Right forelimb (tissue), 1 donor: ENCODE data around the gene LIMCH1.
"Not testable (repeated sequence)": the region's sequence is repeated elsewhere in the genome, so short reads cannot be mapped to it uniquely, and the experiment has no call there.

ENCODE experiments used
- DNase-seq: peaks from one replicate; pipeline ENCODE4 v3.0.0-alpha.2; 2018

Gene LIMCH1

GRCh38 chr4:41611124-41611838 lies 73.3 kb downstream of the LIMCH1 start:
- no peak for DNase-seq

GRCh38 chr4:41611881-41612871 lies 74.2 kb downstream of the LIMCH1 start:
- DNase-seq: peak; percentile 70

GRCh38 chr4:41613386-41613785 lies 75.4 kb downstream of the LIMCH1 start:
- peak; percentile 61 for DNase-seq

GRCh38 chr4:41613821-41614220 lies 75.9 kb downstream of the LIMCH1 start:
- DNase-seq: no peak

- no peak for DNase-seq
Measured at GRCh38 chr4:41614519-41614918, 76.6 kb downstream of the LIMCH1 start.

GRCh38 chr4:41619161-41619560 lies 81.2 kb downstream of the LIMCH1 start:
- DNase-seq: no peak

GRCh38 chr4:41620594-41621256 lies 82.8 kb downstream of the LIMCH1 start:
- no peak for DNase-seq

- DNase-seq: no peak
Measured at GRCh38 chr4:41622787-41623186, 84.8 kb downstream of the LIMCH1 start.

GRCh38 chr4:41624765-41625164 lies 86.8 kb downstream of the LIMCH1 start:
- no peak for DNase-seq

- DNase-seq: no peak
Measured at GRCh38 chr4:41625531-41625930, 87.6 kb downstream of the LIMCH1 start.

- no peak for DNase-seq
Measured at GRCh38 chr4:41628936-41629335, 91.0 kb downstream of the LIMCH1 start.

- DNase-seq: no peak
Measured at GRCh38 chr4:41631523-41631922, 93.6 kb downstream of the LIMCH1 start.

- no peak for DNase-seq
Measured at GRCh38 chr4:41632481-41633073, 94.6 kb downstream of the LIMCH1 start.

- no peak for DNase-seq
Measured at GRCh38 chr4:41633321-41633720, 95.4 kb downstream of the LIMCH1 start.

- DNase-seq: no peak
Measured at GRCh38 chr4:41635441-41635840, 97.5 kb downstream of the LIMCH1 start.

- DNase-seq: no peak
Measured at GRCh38 chr4:41638203-41638602, 100.2 kb downstream of the LIMCH1 start.

GRCh38 chr4:41638866-41639265 lies 100.9 kb downstream of the LIMCH1 start:
- no peak for DNase-seq

- DNase-seq: no peak
Measured at GRCh38 chr4:41639291-41639690, 101.3 kb downstream of the LIMCH1 start.

- DNase-seq: no peak
Measured at GRCh38 chr4:41640906-41641305, 102.9 kb downstream of the LIMCH1 start.

GRCh38 chr4:41642746-41643145 lies 104.8 kb downstream of the LIMCH1 start:
- DNase-seq: not testable (repeated sequence)

- no peak for DNase-seq
Measured at GRCh38 chr4:41643331-41643730, 105.4 kb downstream of the LIMCH1 start.

- DNase-seq: peak; percentile 88
Measured at GRCh38 chr4:41644288-41644914, 106.4 kb downstream of the LIMCH1 start.
